DLD1 (cell line): ENCODE measurements around the gene RPL35.

ENCODE experiments used
- in situ Hi-C: cut with HindIII; loops from 2 replicates; pipeline ENCODE4 v1.10.0; 2017; ENCODE audit warnings: low sequenced_read_pairs

Gene RPL35

GRCh38 chr9:124878021-124878420 lies 16.3 kb upstream of the RPL35 start:
- in situ Hi-C loops: loop anchor here (25.0 kb wide), 1 partner anchor 116 kb away; the partner anchor contains the start of gene NR6A1

- in situ Hi-C loops: loop anchor here (25.0 kb wide), 1 partner anchor 115 kb away; the partner anchor contains the start of gene NR6A1
Observed at GRCh38 chr9:124877021-124877782, 15.4 kb upstream of the RPL35 start.

DNA sequence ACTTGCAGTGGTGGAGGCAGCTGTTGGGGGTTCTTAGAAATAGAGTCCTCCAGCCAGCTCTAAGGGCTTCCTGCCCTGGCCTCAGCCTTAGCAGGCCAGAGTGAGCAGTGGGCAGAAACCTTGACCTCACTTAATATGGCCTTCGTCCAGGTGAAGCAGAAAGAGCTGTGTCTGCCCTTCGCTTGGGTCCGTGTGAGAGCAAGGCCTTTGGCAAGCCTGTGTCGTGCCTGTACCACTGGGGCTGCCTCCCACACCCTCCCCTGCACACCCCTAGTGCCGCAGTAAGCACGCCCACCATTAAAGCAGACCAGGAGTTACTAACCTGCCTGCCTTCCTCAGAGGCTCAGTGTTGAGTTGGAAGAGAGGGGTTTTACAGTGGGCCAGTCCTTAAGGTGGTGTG lies 13.7 kb upstream of the RPL35 start:
- in situ Hi-C loops: loop anchor here (25.0 kb wide), 1 partner anchor 113 kb away; the partner anchor contains the start of gene NR6A1

- in situ Hi-C loops: no loop called here
Observed at GRCh38 chr9:124873664-124874063, 11.9 kb upstream of the RPL35 start.

- in situ Hi-C loops: no loop called here
Observed at GRCh38 chr9:124871156-124871561, 9.4 kb upstream of the RPL35 start.

- in situ Hi-C loops: no loop called here
Observed at GRCh38 chr9:124870723-124871122, 9.0 kb upstream of the RPL35 start.

- in situ Hi-C loops: no loop called here
Observed at GRCh38 chr9:124869986-124870560, 8.3 kb upstream of the RPL35 start.

DNA sequence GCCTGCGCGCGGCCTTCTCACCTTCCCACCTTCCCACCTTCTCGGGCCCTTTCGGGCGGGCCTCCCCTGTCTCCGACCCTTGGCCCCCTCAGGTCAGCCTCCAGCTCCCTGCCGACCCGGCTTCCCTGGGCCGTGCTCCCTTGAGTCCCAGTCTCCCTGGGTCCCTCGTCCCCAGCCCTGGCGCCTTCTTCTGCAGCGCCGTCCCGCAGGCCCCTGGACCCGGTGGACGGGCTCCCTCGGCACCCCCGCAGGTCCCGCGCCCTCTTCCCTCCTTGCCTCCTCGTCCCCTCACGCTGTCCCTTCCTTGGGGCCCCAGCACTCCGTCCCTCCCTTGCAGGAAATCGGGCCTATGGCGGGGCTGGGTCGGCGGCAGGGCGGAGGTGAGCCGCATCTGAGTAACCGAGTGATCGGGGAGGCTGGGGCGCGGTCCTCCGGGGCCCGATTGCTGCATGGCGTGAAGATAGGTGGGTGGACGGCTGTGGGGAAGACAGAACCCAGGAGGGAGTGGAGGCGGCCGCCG lies 7.8 kb upstream of the RPL35 start:
- in situ Hi-C loops: no loop called here

- in situ Hi-C loops: no loop called here
Observed at GRCh38 chr9:124868511-124869465, 7.0 kb upstream of the RPL35 start.

DNA sequence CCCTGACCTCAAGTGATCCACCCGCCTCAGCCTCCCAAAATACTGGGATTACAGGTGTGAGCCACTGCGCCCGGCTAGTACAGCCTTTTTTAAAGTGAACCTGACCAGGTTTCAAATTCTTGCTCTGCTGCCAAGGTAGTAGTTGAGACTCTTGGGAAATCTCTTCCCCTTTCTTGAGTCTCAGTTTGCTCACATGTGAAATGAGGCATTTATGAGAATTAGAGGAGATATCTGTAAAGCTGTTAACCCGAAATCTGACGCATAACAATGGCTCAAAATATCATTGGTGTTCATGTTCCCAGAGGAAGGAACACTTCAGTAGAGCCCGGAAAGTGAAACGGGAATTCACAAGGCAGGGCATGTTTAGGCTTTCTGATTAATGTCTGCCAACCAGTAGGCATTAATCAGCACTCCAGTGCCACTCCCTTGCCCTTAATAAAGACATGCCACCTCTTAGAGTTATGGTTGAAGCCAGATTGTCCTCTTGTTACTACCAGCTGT lies 1.7 kb upstream of the RPL35 start:
- in situ Hi-C loops: no loop called here

DNA sequence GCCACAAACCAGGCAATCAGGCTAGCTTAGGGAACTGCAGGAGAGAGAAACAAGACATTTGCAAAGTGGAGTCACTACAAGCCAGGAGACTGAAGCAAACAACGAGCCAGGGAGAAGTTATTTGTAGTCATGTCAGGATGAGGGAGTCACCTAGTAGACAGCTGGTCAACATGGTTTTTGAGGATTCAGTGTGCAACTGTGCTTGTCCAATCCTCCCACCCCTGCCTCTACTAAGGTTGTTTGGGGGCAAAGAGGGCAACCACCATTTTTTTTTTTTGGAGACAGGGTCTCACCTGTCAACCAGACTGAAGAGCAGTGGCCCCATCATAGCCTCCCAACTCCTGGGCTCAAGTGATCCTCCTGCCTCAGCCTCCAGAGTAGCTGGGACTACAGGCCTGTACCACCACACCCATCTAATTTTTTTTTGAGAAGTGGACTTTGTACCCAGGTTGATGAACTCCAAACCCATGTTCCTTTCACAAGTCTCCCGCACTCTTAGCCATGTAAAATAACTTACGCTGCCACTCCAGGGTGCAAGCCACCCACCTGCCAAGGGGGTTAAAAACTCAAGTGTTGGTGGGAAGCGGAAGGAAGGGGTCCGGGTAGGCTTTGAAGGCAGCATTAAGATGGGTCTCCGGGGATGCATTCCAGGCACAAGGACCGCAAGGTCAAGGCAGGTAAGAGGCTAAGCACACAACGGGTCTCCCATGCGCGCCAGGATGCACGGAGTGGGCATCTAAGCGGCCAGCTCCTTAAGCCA lies 995 bp downstream of the RPL35 start:
- in situ Hi-C loops: no loop called here

DNA sequence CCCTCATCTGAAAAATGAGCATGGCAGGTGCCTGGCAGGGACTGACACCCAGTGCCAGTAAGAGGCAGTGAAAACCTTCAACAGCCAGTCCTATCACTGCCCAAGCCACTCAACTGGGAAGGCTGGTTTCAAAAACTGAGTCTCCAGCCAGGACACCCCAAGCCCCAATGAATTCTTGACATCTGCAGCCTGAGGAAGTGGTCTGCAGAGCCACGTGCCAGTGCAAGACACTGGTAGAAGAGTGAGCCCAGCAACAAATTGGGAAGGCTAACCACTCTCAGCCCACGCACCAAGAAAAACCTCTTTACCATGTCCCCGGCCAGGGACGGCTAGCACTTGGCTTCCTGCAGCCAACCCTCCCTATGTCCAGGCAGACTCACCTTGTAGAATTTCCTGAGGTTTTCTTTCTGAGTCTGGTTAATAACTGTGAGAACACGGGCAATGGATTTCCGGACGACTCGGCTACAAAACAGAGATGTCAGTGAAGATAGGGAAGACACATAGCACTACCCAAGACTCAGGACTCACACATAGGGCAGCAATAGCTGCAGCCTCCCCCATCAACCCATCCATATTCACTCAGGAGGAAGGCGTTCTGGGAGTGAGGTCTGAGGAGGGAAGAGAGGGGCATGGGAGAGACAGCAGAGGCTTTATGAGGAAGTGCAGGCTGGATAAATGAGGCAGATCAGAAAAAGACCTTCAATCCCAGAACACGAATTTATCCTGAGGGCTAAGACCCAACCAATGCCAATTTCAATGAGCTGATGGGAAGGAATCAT lies 1.8 kb downstream of the RPL35 start:
- in situ Hi-C loops: no loop called here

GRCh38 chr9:124858330-124859046 lies 3.3 kb downstream of the RPL35 start:
- in situ Hi-C loops: no loop called here

GRCh38 chr9:124857533-124858162 lies 4.1 kb downstream of the RPL35 start:
- in situ Hi-C loops: no loop called here

DNA sequence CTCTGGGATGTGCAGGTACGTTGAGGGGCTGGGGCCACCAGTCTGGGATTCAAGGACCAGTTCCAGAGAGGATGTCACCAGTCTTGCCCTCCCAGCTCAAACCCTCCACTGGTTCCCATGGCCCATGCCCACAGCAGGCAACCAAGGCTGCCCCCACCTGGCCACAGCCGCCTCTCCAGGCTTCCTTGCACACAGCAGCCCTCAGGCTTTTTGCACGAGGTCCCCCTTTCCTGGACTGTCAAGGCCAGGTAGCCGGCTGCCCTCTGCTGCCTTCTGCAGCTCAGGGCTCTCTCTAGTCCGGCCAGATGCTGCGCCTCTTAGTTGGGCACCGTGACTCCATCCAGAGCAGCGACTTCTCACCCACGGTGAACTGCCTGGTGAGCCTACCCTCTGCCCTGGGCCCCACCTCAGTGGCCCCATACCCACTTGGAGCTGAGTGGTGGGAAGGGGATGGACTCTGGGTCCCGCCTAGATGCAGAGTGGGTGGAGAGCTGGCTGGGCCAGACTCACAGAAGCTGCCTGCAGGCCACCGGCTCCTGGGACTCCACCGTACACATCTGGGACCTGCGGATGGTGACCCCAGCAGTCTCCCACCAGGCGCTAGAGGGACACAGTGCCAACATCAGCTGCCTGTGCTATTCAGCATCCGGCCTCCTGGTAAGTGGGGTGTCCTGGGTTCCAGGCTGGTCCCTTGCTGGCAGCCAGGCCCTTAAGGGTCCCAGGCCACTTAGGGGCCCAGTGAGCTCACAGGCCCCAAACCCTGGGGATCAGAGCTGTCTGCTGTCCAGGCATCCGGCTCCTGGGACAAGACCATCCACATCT lies 5.6 kb downstream of the RPL35 start:
- in situ Hi-C loops: no loop called here

DNA sequence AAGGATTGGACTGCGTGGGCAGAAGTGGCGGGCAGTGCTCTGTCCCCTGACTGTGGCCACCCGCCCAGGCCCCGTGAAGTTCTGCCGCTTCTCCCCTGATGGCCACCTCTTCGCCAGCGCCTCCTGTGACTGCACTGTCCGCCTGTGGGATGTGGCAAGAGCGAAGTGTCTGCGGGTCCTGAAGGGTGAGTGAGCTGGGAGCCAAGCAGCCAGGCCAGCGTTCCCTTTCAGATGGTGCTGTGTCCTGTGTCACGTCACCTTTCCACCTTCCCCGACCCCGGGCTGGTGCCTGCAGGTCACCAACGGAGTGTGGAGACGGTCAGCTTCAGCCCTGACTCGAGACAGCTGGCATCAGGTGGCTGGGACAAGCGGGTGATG lies 6.2 kb downstream of the RPL35 start:
- in situ Hi-C loops: no loop called here

DNA sequence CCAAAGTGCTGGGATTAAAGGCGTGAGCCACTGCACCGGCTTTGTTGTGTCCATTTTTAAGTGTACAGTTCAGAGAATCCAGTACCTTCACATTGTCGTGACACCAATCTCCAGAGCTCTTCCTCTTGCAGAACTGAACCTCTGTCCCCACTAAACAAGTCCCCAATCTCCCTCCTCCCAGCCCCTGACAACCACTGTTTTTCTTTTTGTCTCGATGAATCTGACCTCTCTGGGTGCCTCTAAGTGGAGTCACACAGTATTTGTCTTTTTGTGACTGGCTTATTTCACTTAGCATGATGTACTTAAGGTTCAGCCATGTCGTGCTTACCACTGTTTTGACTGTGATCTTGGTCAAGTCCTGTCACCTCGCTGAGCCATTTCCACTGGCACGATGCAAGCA lies 6.9 kb downstream of the RPL35 start:
- in situ Hi-C loops: no loop called here

DNA sequence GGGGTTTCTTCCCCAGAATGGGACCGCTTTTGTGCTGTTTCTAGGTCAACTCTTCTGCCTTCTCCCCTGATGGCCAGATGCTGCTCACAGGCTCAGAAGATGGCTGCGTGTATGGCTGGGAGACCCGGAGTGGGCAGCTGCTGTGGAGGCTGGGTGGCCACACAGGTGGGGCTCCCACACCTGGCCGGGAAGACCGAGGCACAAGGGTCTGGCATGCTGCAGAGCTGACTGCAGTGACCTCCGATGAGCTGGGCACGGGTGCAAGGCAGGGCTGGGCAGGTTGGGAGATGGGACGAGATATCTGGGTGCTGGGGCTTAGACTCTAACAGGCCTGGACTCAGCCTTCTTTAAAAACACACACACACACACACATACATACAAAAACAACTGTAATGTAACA lies 7.6 kb downstream of the RPL35 start:
- in situ Hi-C loops: no loop called here
